Gastrocnemius medialis (tissue), 4 donors: ENCODE data around the gene SPACA4. TPM values are rescaled to one million over a fixed set of nuclear protein-coding genes. Genes with fewer than 3 reads are reported as not detected.

ENCODE experiments used
- ATAC-seq, 2 donors: fragments of 150-250 bp; one replicate each; pipeline ENCODE4 v1.9.1; 2016
- DNase-seq, 2 donors: peaks; one replicate each; pipeline ENCODE4 v3.0.0-alpha.2; 2019
- H3K27ac ChIP-seq, 4 donors: fragments of 200-600 bp; sonication (generic); 1 replicate in 1 of 4; 2 replicates in 3 of 4; pipeline ENCODE4 v1.5.1; 2016 to 2018; ENCODE audit warnings: mild to moderate bottlenecking in 2 of 4, moderate library complexity in 1 of 4
- H3K27me3 ChIP-seq, 3 donors: fragments of 200-600 bp; sonication (generic) in 2 of 3; 1 replicate in 1 of 3; 2 replicates in 2 of 3; pipeline versions ENCODE4 v1.5.1 to v1.6.0; 2016 to 2019; ENCODE audit warnings: mild to moderate bottlenecking in 1 of 3, moderate library complexity in 1 of 3
- H3K36me3 ChIP-seq, 2 donors: fragments of 200-600 bp; sonication (generic) in 1 of 2; one replicate each; pipeline ENCODE4 v1.5.1; 2017 to 2018
- H3K4me1 ChIP-seq, 2 donors: fragments of 200-600 bp; sonication (generic) in 1 of 2; one replicate each; pipeline ENCODE4 v1.5.1; 2016 to 2017; ENCODE audit warnings: mild to moderate bottlenecking in 2 of 2
- H3K4me3 ChIP-seq, 4 donors: fragments of 200-600 bp; sonication (generic) in 3 of 4; 1 replicate in 1 of 4; 2 replicates in 3 of 4; pipeline ENCODE4 v1.5.1; 2016 to 2019; ENCODE audit warnings: mild to moderate bottlenecking in 2 of 4
- H3K9me3 ChIP-seq, 3 donors: fragments of 200-600 bp; sonication (generic) in 2 of 3; 1 replicate in 1 of 3; 2 replicates in 2 of 3; pipeline ENCODE4 v1.5.1; 2016 to 2019
- POLR2A ChIP-seq, 2 donors: fragments of 450-650 bp; IDR thresholded peaks; one replicate each; pipeline ENCODE4 v1.6.1; 2017; ENCODE audit warnings: antibody characterized with exemption in 2 of 2, mild to moderate bottlenecking in 2 of 2, moderate library complexity in 2 of 2
- in situ Hi-C, 4 donors: fragments of 200-750 bp; cut with MboI; loops; one replicate each; pipeline versions ENCODE4 v1.15.0 to v1.8.0; 2017; ENCODE audit warnings: low sequenced_read_pairs in 4 of 4
- intact Hi-C: fragments of 100-400 bp; cut with DNase I; formaldehyde crosslinking; loops from one replicate; pipeline ENCODE4 v1.15.1; 2023; ENCODE audit warnings: low total_unique reads
- total RNA-seq, 4 donors: library from RNA; depleted of rRNA; stranded (reverse); fragments of >200 nt; gene quantifications; one replicate each; pipeline versions ENCODE4 v1.1.0 to v1.2.3, GENCODE V29; 2016
- TF ChIP-seq, protein P1 (sequence below), 5 experiments: fragments of 450-650 bp in 3 of 5; fragments of 200-600 bp in 2 of 5; sonication (generic) in 2 of 5; IDR thresholded peaks in 4 of 5; conservative IDR thresholded peaks in 1 of 5; 1 replicate in 4 of 5; 2 replicates in 1 of 5; pipeline ENCODE4 v1.5.1; 2016 to 2019; ENCODE audit warnings: antibody characterized with exemption in 5 of 5, mild to moderate bottlenecking in 3 of 5, moderate library complexity in 3 of 5

The SPACA4 gene
- total RNA-seq, 4 donors from 2014 or later, result not detected

DNA sequence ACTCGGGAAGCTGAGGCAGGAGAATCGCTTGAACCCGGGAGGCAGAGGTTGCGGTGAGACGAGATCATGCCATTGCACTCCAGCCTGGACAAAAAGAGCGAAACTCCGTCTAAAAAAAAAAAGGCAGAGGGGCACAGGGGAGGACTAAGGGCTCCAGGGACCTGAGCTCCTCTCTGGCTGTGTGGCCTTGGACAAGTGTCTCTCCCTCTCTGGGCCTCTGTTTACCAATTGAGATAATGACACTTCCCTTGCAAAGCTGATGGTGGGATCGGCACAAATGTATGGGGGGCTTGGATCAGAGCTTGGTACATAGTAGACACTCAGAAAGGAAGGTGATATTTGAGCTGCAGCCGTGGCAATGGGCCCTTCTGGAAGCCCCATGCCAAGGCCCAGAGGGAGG is 11.4 kb upstream of the SPACA4 start:
- TF ChIP-seq, protein P1, sequence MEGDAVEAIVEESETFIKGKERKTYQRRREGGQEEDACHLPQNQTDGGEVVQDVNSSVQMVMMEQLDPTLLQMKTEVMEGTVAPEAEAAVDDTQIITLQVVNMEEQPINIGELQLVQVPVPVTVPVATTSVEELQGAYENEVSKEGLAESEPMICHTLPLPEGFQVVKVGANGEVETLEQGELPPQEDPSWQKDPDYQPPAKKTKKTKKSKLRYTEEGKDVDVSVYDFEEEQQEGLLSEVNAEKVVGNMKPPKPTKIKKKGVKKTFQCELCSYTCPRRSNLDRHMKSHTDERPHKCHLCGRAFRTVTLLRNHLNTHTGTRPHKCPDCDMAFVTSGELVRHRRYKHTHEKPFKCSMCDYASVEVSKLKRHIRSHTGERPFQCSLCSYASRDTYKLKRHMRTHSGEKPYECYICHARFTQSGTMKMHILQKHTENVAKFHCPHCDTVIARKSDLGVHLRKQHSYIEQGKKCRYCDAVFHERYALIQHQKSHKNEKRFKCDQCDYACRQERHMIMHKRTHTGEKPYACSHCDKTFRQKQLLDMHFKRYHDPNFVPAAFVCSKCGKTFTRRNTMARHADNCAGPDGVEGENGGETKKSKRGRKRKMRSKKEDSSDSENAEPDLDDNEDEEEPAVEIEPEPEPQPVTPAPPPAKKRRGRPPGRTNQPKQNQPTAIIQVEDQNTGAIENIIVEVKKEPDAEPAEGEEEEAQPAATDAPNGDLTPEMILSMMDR (IDR thresholded peaks at IDR 0.05 in 4 of 5, conservative IDR thresholded peaks at IDR 0.05 in 1 of 5), result no peak
- no peak for TF ChIP-seq POLR2A (IDR thresholded peaks at IDR 0.05)
- ATAC-seq, result no peak
- in situ Hi-C loops, result loop anchor here in 2 of 4 donors (25.0 kb wide), 1 partner anchor 283 kb away; a partner anchor contains a TSS
- no peaks in the 10 kb centered on the region for H3K4me1 ChIP-seq
- no peaks in the 10 kb centered on the region for H3K36me3 ChIP-seq
- DNase-seq, result no peak
- no peak overlapping the region for H3K27ac ChIP-seq
- H3K27me3 ChIP-seq, result no peaks in the 10 kb centered on the region
- intact Hi-C loops, result no loop called here
- no peak overlapping the region for H3K4me3 ChIP-seq
- no peaks in the 10 kb centered on the region for H3K9me3 ChIP-seq

DNA sequence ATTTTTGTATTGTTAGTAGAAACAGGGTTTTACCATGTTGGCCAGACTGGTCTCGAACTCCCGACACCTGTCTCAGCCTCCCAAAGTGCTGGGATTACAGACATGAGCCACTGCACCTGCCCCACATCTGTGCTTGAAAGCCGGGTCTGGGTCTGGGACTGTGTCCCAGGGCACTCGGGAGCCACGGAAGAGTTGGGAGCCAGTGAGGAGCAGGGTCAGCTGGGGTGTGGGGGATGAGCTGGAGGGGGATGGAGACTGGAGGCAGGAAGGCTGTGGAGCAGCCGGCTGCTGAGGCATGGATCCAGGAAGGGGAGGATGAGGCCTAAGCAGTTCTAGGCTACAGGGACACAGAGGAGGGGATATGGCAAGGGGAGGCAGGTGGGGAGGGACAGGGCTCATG is 10.7 kb upstream of the SPACA4 start:
- in situ Hi-C loops, result loop anchor here in 2 of 4 donors (25.0 kb wide), 1 partner anchor 284 kb away; a partner anchor contains a TSS
- TF ChIP-seq POLR2A (IDR thresholded peaks at IDR 0.05), result no peak
- TF ChIP-seq, protein P1 (IDR thresholded peaks at IDR 0.05 in 4 of 5, conservative IDR thresholded peaks at IDR 0.05 in 1 of 5), result no peak
- Histone ChIP-seq H3K36me3 (no peaks in the 10 kb centered on the region), H3K4me3 (no peak overlapping the region), H3K9me3 (no peaks in the 10 kb centered on the region), H3K4me1 (no peaks in the 10 kb centered on the region), H3K27me3 (no peaks in the 10 kb centered on the region), H3K27ac (no peak overlapping the region)
- intact Hi-C loops, result no loop called here
- DNase-seq (no peak), ATAC-seq (no peak)

DNA sequence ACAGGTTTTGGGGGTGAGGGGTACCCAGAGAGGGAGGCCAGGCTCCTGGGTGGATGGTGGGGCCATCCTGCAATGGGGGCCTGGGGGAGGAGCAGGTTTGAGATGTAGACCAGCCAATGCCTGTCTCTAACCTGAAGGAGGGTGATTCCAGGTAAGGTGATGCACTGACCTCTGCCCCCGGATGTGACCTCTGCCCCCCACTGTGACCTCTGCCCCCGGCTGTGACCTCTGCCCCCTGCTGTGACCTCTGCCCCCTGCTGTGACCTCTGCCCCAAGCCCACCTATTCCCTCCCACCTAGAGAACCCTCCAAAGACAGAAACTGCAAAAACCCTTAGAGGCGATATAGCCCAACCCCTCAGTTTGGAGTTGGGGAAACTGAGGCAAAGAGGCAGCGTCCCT is 10.3 kb upstream of the SPACA4 start:
- H3K4me1 ChIP-seq, result no peaks in the 10 kb centered on the region
- H3K9me3 ChIP-seq, result no peaks in the 10 kb centered on the region
- no peak overlapping the region for H3K4me3 ChIP-seq
- no peak for DNase-seq
- H3K27me3 ChIP-seq, result no peaks in the 10 kb centered on the region
- TF ChIP-seq, protein P1 (IDR thresholded peaks at IDR 0.05 in 4 of 5, conservative IDR thresholded peaks at IDR 0.05 in 1 of 5), result no peak
- no peak for TF ChIP-seq POLR2A (IDR thresholded peaks at IDR 0.05)
- intact Hi-C loops (no loop called here), in situ Hi-C loops (loop anchor here in 2 of 4 donors (25.0 kb wide), 1 partner anchor 284 kb away; a partner anchor contains a TSS)
- H3K36me3 ChIP-seq, result no peaks in the 10 kb centered on the region
- no peak for ATAC-seq
- H3K27ac ChIP-seq, result no peak overlapping the region

DNA sequence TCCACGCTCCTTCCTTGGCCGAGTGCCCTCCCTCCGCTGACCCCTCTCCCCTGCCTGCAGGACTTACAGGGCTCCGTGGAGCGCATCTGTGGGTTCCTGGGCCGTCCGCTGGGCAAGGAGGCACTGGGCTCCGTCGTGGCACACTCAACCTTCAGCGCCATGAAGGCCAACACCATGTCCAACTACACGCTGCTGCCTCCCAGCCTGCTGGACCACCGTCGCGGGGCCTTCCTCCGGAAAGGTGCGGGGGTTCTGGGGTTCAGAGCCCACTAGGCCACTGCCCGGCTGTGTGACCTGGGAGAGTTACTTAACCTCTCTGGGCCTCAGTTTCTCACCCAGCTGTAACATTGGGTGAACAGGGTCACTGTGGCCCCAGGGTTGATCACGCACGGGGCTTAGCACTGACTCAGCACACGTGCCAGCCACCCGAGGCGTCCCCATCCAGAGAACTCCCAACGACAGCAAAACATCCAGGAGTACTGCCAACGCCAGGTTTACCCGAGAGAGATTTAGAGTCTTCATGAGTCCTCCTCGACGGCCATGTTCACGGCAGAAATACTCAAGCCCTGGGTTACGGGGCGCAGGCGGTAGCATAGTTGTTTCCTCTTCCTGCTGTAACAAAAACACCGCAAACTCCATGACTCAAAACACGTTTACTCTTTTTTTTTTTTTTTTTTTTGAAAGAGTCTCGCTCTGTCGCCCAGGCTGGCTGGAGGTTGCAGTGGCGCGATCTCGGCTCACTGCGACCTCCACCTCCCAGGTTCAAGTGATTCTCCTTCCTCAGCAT is 9.7 kb upstream of the SPACA4 start:
- no peak overlapping the region for H3K4me3 ChIP-seq
- no peak overlapping the region for H3K27ac ChIP-seq
- in situ Hi-C loops (loop anchor here in 2 of 4 donors (25.0 kb wide), 1 partner anchor 285 kb away; a partner anchor contains a TSS), intact Hi-C loops (no loop called here)
- TF ChIP-seq, protein P1 (IDR thresholded peaks at IDR 0.05 in 4 of 5, conservative IDR thresholded peaks at IDR 0.05 in 1 of 5), result no peak
- no peak for TF ChIP-seq POLR2A (IDR thresholded peaks at IDR 0.05)
- H3K27me3 ChIP-seq, result no peaks in the 10 kb centered on the region
- no peaks in the 10 kb centered on the region for H3K36me3 ChIP-seq
- no peaks in the 10 kb centered on the region for H3K4me1 ChIP-seq
- H3K9me3 ChIP-seq, result no peaks in the 10 kb centered on the region
- ATAC-seq, result no peak
- no peak for DNase-seq
